Stimulated activated CD4-positive, alpha-beta T cell treated with anti-CD3 and anti-CD28 coated beads, TNF-alpha, amount 100 ng/mL, for 1 hour (primary cell): ENCODE results near the gene LCE2D.
"Not testable (repeated sequence)": the region's sequence is repeated elsewhere in the genome, so short reads cannot be mapped to it uniquely, and the experiment has no call there.

Experiments used
- DNase-seq, 3 donors: peaks; one replicate each; pipeline ENCODE4 v3.0.0-alpha.2; 2020; ENCODE audit warnings: low read depth in 3 of 3, low spot score in 1 of 3

Gene LCE2D, protein sequence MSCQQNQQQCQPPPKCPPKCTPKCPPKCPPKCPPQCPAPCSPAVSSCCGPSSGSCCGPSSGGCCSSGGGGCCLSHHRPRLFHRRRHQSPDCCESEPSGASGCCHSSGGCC

DNA sequence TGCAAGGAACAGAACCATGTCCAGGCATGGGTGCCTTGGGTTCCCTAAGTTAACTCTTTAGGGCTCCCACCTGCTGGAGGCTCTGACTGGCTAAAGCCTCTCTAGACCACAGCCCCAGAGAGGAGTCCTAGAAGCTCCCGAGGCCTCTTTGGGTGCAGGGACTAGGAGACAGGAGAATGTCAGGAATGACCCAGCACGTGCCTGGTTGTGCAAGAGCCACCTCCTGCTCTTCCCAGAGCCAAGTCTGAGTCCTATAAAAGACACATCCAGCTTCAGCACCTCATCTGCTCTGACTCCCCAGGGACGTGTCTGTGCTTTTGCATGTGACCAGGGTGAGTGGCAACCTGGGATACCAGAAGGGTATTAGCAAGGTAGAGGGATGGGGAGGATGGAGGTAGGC, at the start of gene LCE2D:
Gene LCE2D, plus strand, starts transcription at position 283 of the 400 bp plus-strand sequence. CDS start 726 bp downstream, outside the sequence.
- no peak for DNase-seq

- no peak for DNase-seq
These were observed 49.7 kb upstream of the LCE2D start, which contains the start of gene LCE3B for GRCh38 chr1:152613511-152613910. Gene LCE3B, plus strand, starts transcription at chr1:152613811. Its CDS starts 0 bp downstream, at chr1:152613811.

DNA sequence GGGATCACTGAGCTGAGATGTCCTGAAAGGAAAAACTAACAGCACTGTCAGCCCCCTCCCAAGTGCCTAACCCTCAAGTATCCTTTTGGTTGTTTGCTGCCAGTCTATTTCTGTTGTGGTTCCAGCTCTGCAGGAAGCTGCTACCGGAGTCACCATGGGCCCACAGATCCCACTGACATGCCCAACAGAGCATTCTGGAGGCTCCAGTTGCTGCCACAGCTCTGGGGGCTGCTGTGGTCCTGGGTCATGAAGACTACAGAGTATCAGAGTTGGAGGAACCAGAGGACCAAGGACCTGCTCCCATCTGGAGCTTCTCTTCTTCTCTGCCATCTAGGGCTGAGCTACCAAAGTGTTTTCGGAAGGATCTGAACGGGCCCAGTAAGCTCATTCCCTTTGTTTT, 41.2 kb upstream of the LCE2D start:
- DNase-seq, result no peak

GRCh38 chr1:152622803-152623202, 40.4 kb upstream of the LCE2D start, which contains the start of gene LCE3A:
Gene LCE3A, minus strand, starts transcription at chr1:152623103. Its CDS starts 0 bp downstream, at chr1:152623103.
- no peak for DNase-seq

GRCh38 chr1:152623203-152623844, 39.9 kb upstream of the LCE2D start:
- no peak for DNase-seq

DNA sequence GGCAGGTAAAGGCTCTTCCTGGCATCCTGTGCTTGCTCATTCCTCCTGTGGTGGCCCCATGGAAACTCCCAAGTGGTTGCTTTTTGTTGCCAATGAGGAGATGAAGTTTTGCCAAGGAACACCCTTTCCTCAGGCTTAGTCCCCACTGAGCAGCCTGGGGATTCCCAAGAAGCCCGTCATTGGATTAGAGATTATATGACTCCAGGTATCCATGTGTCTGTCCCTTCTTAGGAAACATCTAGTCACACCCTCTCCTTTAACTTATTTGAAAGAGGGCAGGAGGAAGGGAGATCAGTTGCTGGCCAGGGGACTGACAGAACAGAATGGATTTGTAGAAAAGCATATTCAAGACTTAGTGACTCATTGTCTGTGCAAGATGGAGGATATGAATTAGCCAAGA, 36.4 kb upstream of the LCE2D start:
- DNase-seq, result no peak

- DNase-seq, result no peak
These were observed 32.6 kb upstream of the LCE2D start for GRCh38 chr1:152630596-152630995.

DNA sequence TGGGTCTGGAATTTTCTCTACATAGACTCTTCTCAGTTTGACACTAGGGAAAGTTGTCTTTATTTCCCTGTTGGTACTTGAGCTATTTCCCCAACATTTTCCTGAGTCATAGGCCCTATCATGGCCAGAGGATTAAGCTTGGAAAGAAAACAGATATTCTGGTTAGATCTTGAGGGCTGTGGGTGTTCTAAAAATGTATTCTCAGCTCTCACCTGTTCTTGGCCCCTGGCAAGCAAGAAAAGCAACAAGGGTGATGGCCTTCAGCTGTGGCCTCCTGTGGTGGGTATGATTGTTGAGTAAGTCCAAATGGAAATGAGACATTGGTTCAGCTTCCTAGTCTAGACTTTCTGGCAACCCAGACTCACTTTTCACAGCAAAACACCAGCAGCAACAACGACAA, 22.8 kb upstream of the LCE2D start:
- DNase-seq, result no peak

DNA sequence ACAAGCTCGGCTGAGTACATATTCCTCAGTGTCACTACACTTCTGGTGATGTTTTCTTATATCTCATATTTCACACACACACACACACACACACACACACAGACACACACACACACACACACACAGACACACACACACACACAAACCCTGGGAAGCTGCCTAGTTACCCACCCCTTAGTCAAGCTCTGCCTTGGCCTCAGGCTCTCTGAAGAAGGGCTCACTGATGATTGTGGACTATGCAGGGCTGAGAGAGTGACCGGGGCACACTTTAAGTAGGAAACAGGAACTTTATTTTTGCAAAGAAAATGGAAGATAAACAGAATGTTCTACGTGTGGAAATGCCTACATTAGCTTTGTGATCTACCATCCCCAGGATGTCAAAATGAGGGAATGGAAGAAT, 19.2 kb upstream of the LCE2D start:
- DNase-seq, result no peak

GRCh38 chr1:152645146-152645545, 18.0 kb upstream of the LCE2D start:
- no peak for DNase-seq

DNA sequence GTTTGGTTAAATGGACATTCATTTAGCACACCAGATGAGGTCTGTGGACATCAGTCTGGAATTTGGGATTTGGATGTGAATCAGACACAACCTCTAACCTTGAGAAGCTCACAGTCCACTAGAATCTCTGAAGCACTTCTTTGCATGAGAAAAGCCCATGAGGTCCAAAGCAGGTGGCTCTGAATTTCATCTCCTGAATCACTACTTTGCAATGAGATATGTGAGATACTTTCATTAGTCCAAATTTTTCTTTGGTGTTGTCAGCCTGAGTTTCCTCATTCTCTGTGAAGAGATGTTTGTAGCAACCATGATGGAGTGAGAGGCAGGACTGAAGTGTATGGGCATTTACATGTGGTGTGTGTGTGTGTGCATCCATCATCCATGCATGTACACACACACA, 16.5 kb upstream of the LCE2D start:
- no peak for DNase-seq

- peak in 1 of 3 donors; percentile 12 for DNase-seq
These were observed 9.1 kb upstream of the LCE2D start for GRCh38 chr1:152654110-152654509.

DNA sequence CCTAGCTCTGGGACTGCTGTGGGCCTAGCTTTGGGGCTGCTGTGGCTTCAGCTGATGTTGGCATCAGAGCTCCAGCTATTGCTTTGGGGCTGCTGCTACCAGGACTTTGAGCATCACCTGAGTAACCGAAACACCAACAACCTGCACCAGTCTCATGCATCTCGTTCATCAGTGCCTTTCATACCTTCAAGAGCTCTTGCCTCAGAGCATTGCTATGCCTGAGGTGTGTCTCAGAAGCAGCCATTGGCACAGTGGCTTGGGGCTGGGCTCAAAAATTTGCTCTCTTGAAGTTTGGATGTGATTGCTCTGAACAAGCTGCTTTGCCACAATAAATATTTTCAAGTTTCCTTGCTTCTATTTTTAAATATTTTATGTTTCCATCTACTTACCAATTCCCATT, 6.7 kb upstream of the LCE2D start:
- no peak for DNase-seq

DNA sequence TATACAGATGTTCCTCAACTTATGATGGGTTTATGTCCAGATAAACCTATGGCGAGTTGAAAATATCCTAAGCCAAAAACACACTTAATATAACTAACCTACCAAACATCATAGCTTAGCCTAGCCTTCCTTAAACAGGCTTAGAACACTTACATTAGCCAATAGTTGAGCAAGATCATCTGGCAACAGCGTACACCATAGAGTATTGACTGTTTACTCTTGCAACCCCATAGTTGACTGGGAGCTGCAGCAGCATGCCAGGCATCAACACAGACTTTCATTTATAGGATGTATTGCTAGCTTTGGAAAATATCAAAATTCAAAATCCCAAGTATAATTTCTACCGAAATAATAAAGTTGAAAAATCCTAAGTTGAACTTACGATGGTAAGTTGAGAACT, 5.5 kb upstream of the LCE2D start:
- DNase-seq, result no peak

GRCh38 chr1:152658649-152659048, 4.5 kb upstream of the LCE2D start:
- no peak for DNase-seq

DNA sequence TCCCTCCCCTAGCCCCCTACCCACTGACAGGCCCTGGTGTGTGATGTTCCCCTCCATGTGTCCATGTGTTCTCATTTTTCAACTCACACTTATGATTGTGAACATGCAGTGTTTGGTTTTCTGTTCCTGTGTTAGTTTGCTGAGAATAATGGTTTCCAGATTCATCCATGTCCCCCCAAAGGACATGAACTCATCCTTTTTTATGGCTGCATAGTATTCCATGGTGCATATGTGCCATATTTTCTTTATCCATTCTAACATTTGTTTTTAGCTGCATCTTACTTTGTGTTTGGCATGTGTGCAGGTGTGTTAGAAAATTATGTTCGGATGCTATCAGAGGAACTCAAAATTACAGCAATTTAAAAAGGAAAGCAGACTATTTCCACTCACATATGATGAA, 3.0 kb downstream of the LCE2D start:
- not testable (repeated sequence) for DNase-seq

- DNase-seq, result no peak
These were observed 4.5 kb downstream of the LCE2D start for GRCh38 chr1:152667648-152668047.

GRCh38 chr1:152673016-152673415, 9.8 kb downstream of the LCE2D start:
- DNase-seq, result no peak

DNA sequence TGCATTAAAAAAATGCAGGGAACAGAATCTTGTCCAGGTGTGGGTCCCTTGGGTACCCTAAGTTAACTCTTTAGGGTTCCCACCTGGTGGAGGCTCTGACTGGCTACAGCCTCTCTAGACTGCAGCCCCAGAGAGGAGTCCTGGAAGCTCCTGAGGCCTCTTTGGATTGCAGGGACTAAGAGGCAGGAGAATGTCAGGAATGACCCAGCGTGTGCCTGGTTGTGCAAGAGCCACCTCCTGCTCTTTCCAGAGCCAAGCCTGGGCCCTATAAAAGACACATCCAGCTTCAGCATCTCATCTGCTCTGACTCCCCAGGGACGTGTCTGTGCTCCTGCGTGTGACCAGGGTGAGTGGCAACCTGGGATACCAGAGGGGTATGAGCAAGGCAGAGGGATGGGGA, 11.8 kb downstream of the LCE2D start, which contains the start of gene LCE2C:
Gene LCE2C, plus strand, starts transcription at position 297 of the 400 bp plus-strand sequence. CDS start 737 bp downstream, outside the sequence.
- not testable (repeated sequence) for DNase-seq

GRCh38 chr1:152679459-152679858, 16.3 kb downstream of the LCE2D start:
- DNase-seq, result no peak

DNA sequence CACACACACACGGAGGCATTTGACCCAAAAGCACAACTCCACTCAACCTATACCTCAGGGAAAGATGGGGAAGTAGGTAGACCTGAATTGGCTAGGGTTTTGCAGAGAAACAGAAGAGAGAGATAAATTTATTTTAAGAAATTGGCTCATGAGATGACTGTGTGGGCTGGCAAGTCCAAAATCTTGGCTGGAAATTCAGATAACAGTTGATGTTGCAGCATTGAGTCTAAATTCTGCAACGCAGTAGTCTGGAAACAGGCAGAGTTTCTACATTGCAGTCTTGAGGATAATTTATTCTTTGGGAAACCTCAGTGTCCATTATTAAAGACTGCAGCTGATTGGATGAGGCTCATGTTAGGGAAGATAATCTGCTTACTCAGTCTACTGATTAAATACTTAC, 18.4 kb downstream of the LCE2D start:
- no peak for DNase-seq

DNA sequence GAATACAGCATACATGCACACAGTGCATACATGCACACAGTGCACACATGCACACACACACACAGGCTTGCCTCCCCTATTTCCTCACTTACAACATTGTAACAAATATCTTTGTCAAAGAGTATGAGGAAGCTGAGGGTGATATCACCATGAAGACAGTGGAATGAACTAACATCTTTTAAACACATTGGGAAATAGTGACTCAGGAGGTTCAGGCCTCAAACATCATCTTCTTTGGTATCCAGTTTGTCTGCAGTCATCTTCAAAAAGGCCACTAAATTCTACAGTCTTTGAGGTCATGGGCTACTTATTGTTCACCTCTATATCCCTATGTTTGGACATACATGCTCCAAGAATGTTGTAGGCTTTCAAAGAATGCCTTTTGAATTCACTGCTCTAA, 20.7 kb downstream of the LCE2D start:
- DNase-seq, result no peak

DNA sequence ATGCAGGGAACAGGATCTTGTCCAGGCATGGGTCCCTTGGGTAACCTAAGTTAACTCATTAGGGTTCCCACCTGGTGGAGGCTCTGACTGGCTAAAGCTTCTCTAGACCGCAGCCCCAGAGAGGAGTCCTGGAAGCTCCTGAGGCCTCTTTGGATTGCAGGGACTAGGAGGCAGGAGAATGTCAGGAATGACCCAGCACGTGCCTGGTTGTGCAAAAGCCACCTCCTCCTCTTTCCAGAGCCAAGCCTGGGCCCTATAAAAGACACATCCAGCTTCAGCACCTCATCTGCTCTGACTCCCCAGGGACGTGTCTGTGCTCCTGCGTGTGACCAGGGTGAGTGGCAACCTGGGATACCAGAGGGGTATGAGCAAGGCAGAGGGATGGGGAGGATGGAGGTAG, 22.6 kb downstream of the LCE2D start, which contains the start of gene LCE2B:
Gene LCE2B, plus strand, starts transcription at position 301 of the 400 bp plus-strand sequence. CDS start 721 bp downstream, outside the sequence.
- DNase-seq, result not testable (repeated sequence)
